Stimulated activated CD4-positive, alpha-beta T cell treated with anti-CD3 and anti-CD28 coated beads, Interleukin-1b, Interleukin-23, amount 100 ng/mL, for 48 hours (primary cell): ENCODE measurements around the gene NRCAM.
"Not testable (repeated sequence)": the region's sequence is repeated elsewhere in the genome, so short reads cannot be mapped to it uniquely, and the experiment has no call there.

Source experiments
- DNase-seq: peaks from one replicate; pipeline ENCODE4 v3.0.0-alpha.2; 2020

NRCAM gene

DNA sequence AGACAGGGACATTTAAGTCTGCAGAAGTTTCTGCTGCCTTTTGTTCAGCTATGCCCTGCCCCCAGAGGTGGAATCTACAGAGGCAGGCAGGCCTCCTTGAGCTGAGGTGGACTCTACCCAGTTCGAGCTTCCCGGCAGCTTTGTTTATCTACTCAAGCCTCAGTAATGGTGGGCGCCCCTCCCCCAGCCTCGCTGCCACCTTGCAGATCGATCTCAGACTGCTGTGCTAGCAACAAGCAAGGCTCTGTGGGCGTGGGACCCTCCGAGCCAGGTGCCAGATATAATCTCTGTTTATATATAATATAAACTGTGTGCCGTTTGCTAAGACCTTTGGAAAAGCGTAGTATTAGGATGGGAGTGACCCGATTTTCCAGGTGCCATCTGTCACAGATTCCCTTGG is 63.1 kb downstream of the NRCAM start:
- DNase-seq, result not testable (repeated sequence)

DNA sequence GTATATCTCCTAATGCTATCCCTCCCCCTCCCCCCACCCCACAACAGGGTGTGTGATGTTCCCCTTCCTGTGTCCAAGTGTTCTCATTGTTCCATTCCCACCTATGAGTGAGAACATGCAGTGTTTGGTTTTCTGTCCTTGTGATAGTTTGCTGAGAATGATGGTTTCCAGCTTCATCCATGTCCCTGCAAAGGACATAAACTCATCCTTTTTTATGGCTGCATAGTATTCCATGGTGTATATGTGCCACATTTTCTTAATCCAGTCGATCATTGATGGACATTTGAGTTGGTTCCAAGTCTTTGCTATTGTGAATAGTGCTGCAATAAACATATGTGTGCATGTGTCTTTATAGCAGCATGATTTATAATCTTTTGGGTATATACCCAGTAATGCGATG is 68.5 kb downstream of the NRCAM start:
- DNase-seq, result not testable (repeated sequence)

DNA sequence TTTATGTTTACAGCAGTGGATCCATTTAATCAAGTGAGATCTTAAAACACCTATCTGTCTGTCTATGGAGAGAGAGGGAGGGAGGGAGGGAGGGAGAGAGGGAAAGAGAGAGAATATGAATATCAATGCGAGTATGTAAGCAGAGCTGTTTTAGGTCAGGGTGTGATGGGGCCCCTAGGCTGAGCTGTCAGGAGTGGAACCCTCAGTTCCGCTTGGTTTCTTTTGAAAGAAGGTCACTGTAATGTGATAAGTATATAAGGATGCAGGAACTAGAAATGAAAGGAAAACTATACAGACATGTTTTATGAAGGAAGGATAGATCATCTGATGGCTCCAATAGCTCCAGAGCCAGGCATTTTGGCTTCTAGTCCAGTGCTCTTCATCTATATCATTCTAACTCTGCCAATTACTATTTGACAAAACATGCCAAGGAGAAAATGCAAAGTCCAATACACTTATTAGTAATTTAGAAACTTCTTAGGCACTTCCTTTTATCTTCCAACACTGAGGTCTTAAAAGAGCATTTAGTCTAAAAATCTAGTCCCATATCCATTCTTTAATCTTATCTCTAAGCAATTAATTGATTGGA is 70.3 kb downstream of the NRCAM start:
- DNase-seq, result no peak

DNA sequence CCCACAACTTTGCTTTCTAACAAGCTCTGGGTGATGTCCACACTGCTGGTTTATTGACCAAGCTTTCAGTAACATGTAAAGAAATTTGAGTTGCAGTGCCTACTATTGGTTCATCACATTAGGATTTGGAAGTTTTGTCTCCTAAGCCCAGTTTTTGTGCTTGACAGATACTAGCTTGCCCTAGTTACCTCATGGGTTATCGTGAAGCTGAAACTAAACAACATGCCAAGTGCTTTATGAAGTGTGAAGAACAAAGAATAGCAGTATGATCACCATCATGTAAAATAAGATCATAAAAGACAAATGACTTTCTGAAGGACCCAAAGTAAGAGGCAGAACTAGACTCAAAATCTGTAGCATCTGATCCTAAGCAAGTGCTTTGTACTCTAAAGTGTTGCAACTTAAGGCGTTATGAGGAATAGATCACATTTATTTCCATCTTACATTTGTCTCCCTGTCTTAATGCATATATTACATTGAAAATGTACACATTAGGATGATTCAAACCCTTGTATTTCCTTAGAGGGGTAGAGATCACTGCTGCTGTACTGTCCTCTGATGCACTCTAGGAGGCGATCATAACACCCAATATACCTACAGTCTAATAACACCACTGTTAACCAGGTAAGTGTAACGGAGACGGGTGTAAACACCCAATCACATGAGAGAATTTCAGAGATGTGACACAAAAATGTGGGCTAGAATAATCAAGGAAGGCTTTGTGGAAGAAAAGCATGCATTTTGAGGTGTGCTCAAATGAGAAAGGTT is 71.3 kb downstream of the NRCAM start:
- DNase-seq, result no peak

DNA sequence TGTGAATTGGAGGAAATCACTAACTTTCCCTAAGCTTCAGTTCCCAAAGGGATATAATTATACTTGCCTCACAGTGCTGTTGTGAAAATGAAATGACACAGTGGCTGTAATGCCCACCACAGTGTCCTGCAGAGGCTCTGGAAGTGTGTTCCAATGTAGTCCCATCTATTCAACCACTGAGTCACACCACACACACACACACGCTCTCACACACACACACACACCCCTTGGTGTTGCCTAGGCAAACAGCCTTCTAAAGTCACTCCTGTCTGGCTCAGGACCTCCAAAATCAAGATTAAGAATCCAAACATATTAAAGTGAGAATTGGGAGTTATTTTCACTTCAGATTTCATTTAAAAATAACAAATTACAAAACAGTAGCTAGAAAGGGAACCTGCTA is 73.3 kb downstream of the NRCAM start:
- DNase-seq, result no peak

DNA sequence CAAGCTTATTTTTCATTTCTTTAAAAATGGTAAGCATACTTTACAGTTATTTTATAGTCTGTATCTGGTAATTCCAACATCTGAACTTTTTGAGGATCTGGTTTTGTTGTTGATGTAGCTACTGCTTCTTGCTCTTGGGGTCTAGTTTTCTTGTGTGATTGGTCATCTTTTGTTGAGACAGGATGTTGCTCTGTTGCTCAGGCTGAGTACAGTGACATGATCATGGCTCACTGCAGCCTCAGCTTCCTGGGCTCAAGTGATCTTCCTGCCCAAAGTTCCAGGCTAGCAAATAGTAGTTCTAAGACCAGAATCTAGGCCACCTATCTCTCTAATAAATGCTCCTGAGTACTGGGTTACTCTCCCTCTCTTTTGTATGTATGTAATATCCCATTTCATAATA is 75.7 kb downstream of the NRCAM start:
- no peak for DNase-seq

DNA sequence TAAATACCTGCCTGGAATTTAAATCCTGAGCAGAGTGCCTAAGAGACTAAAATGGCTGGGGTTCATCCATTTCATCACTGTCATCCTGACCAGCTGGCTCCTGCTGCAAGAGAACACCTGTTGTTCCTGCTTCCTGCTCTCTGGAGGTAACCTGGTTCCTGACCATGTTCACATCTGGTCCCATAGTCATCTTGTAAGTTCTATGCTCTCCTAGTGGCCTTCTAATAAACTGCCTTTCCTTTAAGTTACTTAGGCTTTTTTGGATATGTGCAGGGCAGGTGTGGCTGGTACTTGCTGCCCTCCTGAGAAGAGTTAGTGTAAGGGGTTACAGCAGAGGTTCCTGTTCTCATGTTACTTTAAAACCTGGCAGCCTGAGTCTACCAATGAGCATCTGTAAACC is 80.0 kb downstream of the NRCAM start:
- DNase-seq, result no peak

DNA sequence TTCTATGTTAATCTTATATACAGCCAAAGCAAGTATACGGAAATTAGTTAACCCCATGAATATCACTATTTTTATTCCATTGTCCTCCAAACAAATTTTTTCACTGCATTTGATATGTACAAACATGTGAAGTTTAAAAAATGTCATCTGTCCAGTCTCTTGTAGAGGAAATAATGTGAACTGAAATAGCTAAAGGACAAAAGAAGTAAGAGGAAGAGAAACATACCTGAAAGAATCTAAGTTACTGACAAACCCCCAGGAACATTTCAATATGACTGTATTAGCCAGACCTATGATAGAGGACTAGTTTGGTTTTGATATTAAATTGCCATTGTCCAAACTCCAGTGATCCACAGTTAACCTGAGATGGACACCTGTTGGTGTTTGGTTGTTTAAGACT is 80.6 kb downstream of the NRCAM start:
- DNase-seq, result no peak

DNA sequence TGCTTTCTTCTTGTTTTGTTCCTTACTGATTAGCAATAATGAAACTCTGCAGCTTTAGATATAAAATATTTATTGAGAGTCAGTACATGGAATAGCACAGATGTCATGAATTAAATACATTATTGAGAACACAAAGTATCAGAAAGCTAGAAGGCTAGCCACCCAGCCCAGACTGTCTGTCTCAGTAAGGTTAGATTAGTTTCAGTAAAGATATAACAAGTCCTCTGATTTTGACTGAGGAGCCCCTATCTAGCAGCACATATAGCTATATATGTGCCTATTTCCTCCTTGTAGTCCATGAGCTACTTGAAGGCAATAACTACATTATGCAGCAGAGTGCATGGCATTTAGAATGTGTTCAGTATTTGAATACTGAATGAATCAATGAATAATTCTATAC is 81.3 kb downstream of the NRCAM start:
- no peak for DNase-seq

DNA sequence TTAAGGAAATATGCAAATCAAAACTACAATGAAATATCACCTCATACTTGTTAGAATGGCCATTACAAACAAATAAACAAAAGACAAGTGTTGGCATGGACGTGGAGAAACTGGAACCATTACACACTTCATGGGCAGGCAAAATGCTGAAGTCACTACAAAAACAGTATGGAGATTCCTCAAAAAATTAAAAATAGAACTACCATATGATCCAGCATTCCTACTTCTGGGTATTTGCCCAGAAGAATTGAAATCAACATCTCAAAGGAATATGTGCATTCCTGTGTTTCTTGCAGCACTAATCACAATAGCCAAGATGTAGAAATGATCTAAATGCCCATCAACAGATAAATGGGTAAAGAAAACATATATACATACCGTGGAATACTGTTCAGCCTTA is 83.6 kb downstream of the NRCAM start:
- no peak for DNase-seq

DNA sequence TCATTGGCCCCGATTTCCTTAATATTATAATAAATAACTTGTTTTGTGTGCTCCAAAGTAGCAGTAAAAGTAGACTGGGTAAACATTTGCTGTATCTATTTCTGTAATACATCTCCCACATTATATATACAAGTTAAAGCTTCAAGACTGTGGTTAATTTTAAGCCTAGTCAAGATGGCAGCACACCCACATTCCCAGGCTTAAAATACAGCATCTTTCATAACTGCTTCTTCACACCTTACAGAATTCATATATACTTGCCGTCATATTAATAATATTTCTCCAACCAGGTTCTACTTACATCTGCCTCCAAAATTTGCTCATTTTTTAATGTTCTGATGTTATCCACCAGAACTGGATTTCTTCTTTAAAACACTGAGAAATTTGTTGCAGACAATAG is 85.6 kb downstream of the NRCAM start:
- DNase-seq, result no peak

DNA sequence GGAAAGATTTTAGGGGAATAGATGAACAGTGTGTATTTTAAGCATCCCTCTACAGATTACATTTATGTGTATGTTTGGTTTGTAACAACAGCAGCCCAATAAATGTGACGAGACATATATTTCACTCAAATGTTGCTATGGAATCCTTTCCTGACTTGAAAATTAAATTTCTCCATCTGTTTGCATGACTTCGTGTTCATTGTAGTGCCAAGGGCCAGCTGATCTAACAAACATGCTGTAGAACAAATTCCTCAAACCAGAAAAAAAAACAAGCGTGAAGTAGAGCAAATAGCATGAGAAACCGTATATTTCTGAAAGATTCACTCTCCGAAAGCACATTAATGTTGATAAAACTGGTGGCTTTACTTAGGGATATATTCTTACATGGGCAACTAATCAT is 87.8 kb downstream of the NRCAM start:
- no peak for DNase-seq

DNA sequence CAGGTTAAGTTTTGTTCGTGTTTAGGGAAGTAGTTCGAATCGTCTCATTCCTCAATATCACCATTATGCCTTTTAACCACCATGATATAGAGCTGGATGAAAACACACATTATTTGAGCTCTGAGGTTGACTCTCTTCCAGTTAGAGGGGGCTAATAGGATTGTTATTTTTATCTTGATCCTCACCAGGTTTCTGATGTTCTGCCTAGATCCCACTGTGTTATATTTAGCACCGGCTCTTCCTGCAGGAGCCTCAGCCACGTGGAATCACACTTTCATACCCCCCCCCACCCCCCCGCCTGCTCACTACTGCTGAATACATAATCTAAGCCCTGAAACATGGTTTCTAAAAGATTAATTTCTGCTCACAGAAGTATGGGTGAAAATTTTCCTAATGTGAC is 88.3 kb downstream of the NRCAM start:
- DNase-seq, result no peak

DNA sequence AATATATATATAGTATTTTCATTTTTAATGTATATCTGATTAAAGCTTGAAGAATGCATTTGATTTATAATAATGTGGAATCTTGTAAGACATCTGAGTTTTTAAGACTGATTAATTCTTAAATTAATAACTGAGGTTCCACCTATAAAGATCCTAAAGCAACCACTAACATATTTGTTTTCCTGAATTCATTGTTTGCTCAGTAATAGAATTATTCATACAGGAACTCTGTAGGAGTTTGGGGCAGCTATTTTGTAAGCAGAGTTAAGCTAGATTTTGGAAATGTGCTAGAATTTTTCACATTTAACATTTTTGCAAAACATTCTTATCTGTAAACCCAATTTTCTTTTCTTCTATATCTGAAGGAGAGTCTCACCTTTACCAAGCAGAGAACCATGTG is 88.9 kb downstream of the NRCAM start:
- DNase-seq, result no peak

DNA sequence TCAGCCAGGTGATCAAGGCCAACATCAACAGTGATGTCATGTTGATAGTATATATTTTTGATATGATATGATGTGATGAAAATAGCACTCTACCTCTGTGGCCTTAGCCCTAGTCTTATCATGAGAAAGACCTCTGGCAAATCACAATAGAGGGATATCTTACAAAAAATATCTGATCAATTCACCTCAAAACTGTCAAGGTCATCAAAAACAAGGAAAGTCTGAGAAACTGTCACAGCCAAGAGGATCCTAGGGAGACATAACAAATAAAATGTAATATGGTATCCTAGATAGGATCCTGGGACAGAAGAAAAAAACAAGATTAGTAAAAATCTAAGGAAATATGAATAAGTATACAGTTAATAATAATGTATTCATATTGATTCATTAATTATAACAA is 92.6 kb downstream of the NRCAM start:
- DNase-seq, result no peak

DNA sequence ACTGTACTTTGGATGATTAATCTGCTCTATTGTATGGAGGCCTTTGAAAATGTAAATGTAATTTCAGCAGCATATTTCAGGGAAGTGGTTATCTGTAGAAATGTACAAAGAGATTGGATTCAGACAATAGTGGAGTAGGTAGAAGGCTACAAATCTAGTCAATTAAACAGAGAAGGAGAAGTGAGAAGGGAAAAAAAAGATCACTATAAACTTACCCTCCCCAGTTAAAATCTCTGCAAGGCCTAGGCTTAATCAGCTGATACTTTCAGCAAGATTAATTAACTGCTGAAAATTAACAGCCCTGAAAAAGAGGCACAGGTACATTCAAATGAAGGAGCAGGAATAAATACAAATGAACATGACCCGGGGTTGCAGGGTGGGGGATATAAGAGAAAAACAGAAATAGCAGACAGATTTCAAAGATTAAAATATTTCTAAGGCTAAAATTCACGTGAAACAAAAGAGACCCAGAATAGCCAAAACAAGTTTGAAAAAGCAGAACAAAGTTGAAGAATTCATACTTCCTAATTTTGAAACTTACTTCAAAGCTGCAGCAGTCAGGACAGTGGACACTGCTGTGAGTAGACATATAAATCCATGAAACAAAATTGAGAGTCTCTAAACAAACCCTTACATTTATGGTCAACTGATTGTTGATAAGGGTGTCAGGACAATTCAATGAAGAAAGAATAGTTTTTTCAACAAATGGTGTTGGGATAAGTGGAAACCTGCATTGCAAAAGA is 96.0 kb downstream of the NRCAM start:
- DNase-seq, result no peak

DNA sequence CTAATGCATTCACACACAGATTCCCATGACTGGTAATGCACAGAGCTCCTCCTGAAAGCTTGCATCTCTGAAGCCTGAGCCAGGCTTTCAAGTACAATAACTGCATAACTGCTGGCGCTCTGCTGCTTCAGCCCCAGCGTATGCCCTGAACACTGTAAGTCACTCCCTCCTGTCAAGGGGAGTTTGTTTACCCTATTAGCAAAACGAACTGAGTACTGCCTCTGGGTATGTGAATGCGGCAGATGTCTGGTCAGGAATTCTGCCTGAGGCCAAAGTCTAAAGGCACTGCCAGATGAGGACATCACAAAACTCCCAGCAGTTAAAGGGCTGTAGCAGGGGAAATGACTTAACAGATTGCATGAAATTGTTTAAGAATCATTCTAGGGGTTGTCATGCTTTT is 97.7 kb downstream of the NRCAM start:
- no peak for DNase-seq

DNA sequence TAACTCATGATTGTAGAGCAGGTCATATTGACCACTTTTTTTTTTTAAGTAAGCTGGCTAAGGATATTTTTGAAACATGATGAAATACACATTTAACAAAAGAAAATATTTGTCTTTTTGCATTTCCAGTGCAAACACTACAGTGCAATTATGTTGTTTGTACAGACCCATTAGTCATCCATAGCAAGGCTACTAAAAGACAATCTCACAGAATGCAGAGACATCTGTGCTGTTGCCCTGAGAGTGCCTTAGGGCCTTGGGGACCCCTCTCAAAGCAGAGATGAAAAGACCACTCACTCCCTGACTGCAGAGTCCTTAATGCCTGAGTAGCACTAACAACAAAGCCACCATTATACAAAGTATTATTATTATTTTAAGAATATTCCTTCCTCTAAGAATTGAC is 104.5 kb downstream of the NRCAM start:
- DNase-seq, result no peak

DNA sequence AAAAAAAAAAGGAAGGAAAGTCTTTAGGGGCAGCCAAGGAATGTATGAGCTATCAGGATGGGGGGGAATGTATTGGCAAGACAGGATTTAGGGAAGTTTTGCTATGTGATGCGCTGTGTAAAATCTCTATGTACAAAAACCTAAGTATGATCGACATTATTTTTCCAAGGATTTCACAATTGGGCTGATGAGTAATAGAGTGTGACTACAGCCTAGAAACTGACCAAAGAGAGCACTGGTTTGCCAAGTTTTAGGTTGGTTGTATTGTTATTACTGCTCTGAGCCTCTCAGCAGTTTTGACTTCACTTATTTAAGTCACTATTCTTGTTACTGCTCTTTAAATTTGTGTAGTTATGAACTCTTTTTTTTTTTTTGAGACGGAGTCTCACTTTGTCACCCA is 107.3 kb downstream of the NRCAM start:
- no peak for DNase-seq

DNA sequence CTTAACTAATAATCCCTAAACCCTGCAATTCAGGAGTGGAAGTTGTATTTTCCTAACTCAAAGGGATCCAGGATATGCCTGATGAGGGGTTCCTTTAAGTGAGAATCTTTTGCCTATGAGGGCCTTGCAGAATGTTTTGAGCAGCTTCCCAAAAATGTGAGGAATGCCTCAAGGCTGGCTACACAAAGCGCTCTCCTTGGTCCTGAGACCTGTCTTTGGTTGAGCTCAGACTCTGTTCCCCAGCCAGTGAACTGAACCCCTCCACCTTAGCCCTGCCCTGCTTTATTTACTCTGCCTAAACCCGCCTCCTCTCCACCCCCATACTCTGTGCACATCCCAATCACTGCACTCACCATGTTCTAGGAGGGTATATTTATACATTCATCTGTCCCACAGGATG is 108.6 kb downstream of the NRCAM start:
- no peak for DNase-seq

DNA sequence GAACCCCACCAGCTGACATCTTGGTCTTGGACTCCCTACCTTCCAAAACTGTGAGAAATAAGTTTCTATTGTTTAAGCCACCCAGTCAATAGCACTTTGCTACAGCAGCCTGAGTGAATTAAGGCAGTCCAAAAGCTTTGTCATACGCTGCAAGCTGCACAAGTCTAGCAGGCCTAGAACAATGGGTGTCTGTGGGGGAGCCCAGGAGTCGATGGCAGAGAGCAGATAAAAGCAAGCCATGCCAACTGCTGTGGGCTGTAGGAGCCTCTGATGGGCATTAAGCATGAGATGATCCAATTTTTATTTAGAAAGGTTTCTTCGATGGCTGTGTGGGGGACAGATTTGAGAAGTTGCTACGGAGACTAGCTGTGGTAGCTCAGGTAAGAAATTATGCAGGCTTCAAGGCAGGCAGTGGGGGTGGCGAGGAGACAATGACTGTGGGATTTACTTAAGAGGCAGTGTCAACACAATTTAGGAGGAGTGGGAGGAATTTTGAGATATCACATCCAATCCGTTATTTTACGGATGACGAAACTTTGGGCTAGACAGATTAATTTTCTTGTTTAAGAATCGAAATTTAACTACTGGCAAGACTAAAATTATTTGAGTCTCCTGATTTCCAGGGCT is 110.4 kb downstream of the NRCAM start:
- no peak for DNase-seq

DNA sequence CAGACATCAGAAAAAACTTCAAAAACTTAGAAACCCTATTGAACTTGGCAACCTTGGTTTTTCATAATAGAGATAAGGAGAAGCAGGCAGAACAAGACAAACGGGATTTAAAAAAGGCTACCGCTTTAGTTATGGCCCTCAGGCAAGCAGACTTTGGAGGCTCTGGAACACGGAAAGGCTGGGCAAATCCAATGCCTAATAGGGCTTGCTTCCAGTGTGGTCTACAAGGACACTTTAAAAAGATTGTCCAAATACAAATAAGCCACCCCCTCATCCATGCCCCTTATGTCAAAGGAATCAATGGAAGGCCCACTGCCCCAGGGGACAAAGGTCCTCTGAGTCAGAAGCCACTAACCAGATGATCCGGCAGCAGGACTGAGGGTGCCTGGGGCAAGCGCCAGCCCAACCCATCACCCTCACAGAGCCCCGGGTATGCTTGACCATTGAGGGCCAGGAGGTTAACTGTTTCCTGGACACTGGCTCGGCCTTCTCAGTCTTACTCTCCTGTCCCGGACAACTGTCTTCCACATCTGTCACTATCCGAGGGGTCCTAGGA is 115.3 kb downstream of the NRCAM start:
- no peak for DNase-seq

DNA sequence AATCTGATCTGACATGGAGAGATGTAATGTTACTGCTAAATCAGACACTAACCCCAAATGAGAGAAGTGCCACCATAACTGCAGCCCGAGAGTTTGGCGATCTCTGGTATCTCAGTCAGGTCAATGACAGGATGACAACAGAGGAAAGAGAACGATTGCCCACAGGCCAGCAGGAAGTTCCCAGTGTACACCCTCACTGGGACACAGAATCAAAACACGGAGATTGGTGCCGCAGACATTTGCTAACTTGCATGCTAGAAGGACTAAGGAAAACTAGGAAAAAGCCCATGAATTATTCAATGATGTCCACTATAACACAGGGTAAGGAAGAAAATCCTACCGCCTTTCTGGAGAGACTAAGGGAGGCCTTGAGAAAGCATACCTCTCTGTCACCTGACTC is 115.8 kb downstream of the NRCAM start:
- DNase-seq, result not testable (repeated sequence)
